IPS-20b (cell line): ENCODE measurements around the gene HOXB3.
A peak's percentile ranks its signal among the peaks of the same experiment; 100 is the strongest.

Experiments
- H3K27ac ChIP-seq: one replicate; pipeline ENCODE4 v1.5.1; 2013; ENCODE audit warnings: low read length
- H3K27me3 ChIP-seq: 2 replicates; pipeline ENCODE4 v1.6.1; 2013; ENCODE audit warnings: mild to moderate bottlenecking, low read length, inconsistent platforms; ENCODE audit not compliant: insufficient read depth
- H3K36me3 ChIP-seq: 2 replicates; pipeline ENCODE4 v1.6.1; 2013; ENCODE audit warnings: low read depth, mild to moderate bottlenecking, inconsistent platforms, low read length, moderate library complexity; ENCODE audit not compliant: insufficient read depth
- H3K4me1 ChIP-seq: 2 replicates; pipeline ENCODE4 v1.6.1; 2013; ENCODE audit warnings: mild to moderate bottlenecking, control low read depth, inconsistent platforms, low read length, moderate library complexity; ENCODE audit not compliant: insufficient read depth
- H3K4me3 ChIP-seq: 2 replicates; pipeline ENCODE4 v1.5.1; 2013; ENCODE audit warnings: mild to moderate bottlenecking, low read length, inconsistent platforms
- H3K9ac ChIP-seq: 2 replicates; pipeline ENCODE4 v1.6.1; 2013; ENCODE audit warnings: low read depth, mild to moderate bottlenecking, inconsistent platforms, low read length, moderate library complexity
- H3K9me3 ChIP-seq: 2 replicates; pipeline ENCODE4 v1.6.1; 2013; ENCODE audit warnings: mild to moderate bottlenecking, low read depth, low read length, inconsistent platforms; ENCODE audit not compliant: insufficient read depth

Gene HOXB3

DNA sequence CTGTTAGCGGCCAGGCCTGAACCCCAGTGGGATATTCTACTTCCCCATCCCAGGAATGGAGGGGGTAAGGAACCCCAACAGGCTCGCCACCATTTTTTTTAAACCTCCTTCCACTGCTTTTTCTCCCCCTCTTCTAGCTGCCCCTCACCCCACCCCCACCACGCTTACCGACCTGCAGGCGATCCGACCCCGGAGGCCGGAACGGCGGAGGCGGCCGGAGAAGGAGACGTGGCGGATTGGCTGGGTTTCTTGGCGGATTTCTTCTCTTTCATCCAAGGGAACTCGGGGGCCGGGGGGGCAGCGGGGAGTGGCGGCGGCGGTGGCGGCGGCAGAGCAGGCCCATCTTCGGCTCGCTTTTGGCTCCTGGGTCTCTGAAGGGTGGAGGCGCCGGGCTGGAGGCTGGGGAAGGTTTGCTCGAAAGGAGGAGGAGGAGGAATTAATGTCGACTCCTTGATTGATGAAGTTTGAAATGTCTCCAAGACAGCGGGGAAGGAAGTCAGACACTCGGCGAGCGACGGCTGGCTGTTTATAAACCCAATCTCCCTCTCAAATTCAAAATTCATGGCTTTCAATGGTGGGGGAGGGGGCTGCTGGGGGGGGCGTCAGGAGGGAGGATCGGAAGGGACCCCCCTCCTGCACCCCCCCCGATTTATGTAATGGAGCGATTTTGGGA is 45.6 kb downstream of the HOXB3 start:
- Histone ChIP-seq H3K36me3 (no peaks in the 10 kb centered on the region), H3K4me1 (peaks cover 18% of the 10 kb centered on the region), H3K27me3 (peaks cover 100% of the 10 kb centered on the region), H3K27ac (no peak overlapping the region), H3K4me3 (peak overlapping the region; percentile 20; the same call in 1 of the 2 replicates), H3K9ac (0 out of 2 replicates have a peak overlapping the region, but pooled peaks have one; percentile 0), H3K9me3 (peaks cover 2% of the 10 kb centered on the region; the same call in 1 of the 2 replicates)

DNA sequence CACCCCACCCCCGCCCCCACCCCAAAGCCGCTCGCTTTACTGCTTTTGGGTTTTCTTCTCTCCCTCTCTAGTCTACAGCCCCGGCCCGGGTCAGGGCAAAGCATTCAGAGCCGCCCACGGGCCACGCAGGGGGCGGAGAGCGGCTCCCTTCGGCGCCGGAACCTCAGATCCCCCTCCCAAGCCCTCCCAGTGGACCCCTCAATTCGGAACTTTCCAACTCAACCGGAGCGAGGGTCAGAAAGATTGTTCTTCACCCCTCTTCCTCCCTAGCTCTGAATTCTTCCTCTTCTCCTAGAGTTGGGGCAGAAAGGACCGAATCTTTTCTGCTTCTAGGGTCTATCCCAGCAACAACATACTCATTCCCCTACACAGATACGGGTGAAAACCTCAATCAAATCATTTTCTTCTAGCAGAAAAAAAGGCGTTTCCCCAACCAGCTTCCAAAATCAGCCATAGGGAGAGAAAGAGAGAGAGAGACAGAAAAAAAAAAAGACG is 46.1 kb downstream of the HOXB3 start:
- H3K9ac ChIP-seq: peak overlapping the region; percentile 0; the same call in 1 of the 2 replicates
- H3K36me3 ChIP-seq: no peaks in the 10 kb centered on the region
- H3K27ac ChIP-seq: no peak overlapping the region
- peaks cover 14% of the 10 kb centered on the region for H3K4me1 ChIP-seq
- H3K27me3 ChIP-seq: peaks cover 100% of the 10 kb centered on the region
- peak overlapping the region; percentile 14 for H3K4me3 ChIP-seq
- peaks cover 2% of the 10 kb centered on the region; the same call in 1 of the 2 replicates for H3K9me3 ChIP-seq

DNA sequence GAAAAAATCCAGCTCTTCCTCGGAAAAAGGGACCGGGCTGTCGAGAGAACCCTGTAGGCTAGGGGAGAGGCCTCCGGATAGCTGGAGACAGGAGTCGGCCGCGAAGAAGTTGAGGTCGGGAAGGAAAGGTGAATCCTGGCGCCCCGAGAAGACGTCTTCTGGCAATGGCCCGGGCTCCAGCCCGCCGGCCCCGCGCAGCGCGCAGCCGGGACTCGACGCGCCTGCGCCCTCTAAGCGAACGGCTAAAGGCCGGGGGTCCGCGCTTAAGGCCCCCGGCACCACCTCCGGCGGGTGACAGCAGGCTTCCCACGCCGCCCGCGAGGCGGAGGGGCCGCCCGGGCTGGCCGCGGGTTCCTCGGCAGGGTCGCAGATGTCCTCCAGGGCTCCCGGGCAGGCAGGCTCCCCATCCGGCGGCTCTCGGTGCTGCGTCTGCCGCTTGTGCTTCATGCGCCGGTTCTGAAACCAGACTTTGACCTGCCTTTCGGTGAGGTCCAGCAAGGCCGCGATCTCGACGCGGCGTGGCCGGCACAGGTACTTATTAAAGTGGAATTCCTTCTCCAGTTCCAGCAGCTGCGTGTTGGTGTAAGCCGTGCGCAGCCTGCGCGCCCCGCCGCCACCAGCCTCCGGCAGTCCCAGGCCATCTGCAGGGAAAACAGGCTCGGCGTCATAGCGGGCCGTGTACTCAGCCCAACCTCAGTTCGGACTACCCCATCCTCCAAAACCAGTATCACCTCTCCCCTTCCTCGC is 46.8 kb downstream of the HOXB3 start:
- no peak overlapping the region for H3K27ac ChIP-seq
- H3K9me3 ChIP-seq: peaks cover 2% of the 10 kb centered on the region; the same call in 1 of the 2 replicates
- H3K27me3 ChIP-seq: peaks cover 100% of the 10 kb centered on the region
- H3K4me1 ChIP-seq: peaks cover 9% of the 10 kb centered on the region
- H3K36me3 ChIP-seq: no peaks in the 10 kb centered on the region
- no peak overlapping the region for H3K9ac ChIP-seq
- peak overlapping the region; percentile 51 for H3K4me3 ChIP-seq

DNA sequence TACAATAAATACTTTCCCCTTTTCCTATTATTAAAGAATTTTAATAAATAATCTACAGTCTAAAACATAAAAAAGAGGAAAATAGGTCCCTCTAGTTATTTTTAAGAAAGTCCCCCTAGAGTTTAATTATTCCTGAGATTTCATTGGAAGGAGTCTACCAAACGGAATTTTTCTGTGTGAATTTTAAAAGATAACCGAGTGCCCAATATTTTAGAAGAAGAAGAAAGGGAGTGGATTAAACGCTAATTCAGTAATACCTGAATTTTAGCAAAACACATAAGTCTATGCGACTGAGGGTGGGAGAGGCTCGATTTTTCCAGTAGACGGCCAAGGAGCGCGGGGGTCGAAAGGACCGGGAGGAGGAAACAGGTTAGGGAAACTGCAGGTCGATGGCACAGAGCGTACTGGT is 47.3 kb downstream of the HOXB3 start:
- no peak overlapping the region for H3K27ac ChIP-seq
- no peaks in the 10 kb centered on the region for H3K36me3 ChIP-seq
- H3K4me3 ChIP-seq: peak overlapping the region; percentile 51
- H3K9me3 ChIP-seq: peaks cover 2% of the 10 kb centered on the region; the same call in 1 of the 2 replicates
- H3K9ac ChIP-seq: no peak overlapping the region
- peaks cover 100% of the 10 kb centered on the region for H3K27me3 ChIP-seq
- H3K4me1 ChIP-seq: peaks cover 9% of the 10 kb centered on the region

DNA sequence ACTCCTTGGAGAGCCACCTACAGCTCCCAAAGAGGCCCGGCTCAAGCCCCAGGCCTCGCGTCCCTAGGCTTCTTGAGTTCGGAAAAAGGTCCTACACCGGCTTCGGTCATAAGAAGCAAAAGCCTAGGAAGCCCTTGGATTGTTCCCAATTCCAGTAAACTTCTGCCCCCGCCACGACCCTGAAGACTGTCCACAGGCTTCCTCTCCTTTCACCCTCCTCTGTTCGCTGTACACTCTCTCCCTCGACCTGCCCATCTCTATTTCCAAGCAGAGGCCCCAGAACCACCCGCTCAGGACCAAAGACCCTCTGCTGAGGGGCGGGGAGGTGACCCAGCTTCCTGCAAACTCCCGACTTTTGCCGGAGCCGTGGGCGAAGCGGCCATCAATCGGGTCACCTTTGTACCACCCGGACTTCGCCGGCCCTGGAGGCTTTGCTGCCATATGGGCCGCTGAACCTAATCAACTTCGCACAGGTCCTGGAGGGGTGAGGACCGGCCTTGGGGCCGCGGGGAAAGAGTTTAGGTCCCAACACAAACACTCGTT is 47.9 kb downstream of the HOXB3 start:
- Histone ChIP-seq H3K9ac (no peak overlapping the region), H3K4me1 (peaks cover 6% of the 10 kb centered on the region), H3K27me3 (peaks cover 100% of the 10 kb centered on the region), H3K9me3 (peaks cover 2% of the 10 kb centered on the region; the same call in 1 of the 2 replicates), H3K27ac (no peak overlapping the region), H3K36me3 (no peaks in the 10 kb centered on the region), H3K4me3 (peak overlapping the region; percentile 51)

DNA sequence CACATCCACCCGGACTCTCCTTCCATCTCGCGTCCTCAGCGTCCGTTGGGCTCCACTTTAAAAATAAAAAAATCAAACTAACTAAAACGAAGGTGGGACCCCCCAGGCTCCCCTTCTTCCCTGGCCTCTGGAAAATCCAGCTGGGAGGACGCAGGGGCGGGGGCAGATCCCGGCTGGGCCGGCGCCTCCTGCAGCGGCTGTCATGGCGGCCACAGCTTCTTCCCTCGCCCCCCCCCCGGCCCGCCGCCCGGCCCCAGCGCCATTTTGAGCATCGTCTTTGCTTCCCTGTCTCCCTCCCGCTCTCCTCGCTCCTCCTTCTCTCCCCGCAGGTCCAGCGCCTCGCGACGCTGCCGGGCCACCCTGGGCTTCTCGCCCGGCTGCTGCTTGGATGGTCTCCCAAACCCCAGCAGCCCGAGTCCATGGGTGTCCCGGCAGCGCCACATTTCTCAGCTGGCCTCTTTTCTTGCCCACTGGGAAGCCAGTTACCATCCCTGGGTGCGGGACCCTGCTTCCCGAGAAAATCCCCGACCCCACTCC is 48.4 kb downstream of the HOXB3 start:
- Histone ChIP-seq H3K4me3 (peak overlapping the region; percentile 51), H3K27ac (no peak overlapping the region), H3K27me3 (peaks cover 100% of the 10 kb centered on the region)

DNA sequence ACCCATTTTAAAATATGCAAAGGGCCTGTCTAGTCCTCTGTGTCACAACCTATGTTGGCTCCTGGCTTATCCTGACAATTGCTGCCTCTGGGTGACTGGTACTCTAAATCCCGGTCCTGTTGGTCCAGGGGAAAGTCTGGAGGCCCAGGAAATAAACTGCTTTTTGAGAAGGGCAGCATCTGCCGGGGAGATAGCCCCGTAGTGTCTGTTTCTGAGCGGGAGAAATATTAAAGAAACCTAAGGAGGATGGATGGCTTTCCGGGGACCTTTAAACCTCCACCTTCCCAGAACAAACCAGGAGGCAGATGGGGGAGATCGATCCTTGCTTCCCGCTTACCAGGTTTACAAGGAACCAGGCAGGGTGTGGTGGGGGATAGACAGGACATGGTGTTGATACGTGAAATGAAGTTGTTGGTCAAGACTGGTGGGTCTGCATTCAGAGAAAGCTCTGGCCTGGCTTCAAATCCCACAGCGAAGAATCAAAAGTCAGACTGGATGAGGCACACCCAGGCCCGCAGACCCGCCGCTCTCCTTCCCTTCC is 48.9 kb downstream of the HOXB3 start:
- peaks cover 98% of the 10 kb centered on the region for H3K27me3 ChIP-seq
- H3K36me3 ChIP-seq: no peaks in the 10 kb centered on the region
- peak overlapping the region; percentile 51 for H3K4me3 ChIP-seq
- no peak overlapping the region for H3K9ac ChIP-seq
- no peak overlapping the region for H3K27ac ChIP-seq
- H3K9me3 ChIP-seq: peaks cover 2% of the 10 kb centered on the region; the same call in 1 of the 2 replicates
- H3K4me1 ChIP-seq: 0 out of 2 replicates have a peak, but pooled peaks cover 2% of the 10 kb centered on the region

More for the DNA sequence above, 48.4 kb downstream of the HOXB3 start:
- Histone ChIP-seq H3K9me3 (peaks cover 2% of the 10 kb centered on the region; the same call in 1 of the 2 replicates), H3K4me1 (0 out of 2 replicates have a peak, but pooled peaks cover 2% of the 10 kb centered on the region), H3K9ac (no peak overlapping the region), H3K36me3 (no peaks in the 10 kb centered on the region)

DNA sequence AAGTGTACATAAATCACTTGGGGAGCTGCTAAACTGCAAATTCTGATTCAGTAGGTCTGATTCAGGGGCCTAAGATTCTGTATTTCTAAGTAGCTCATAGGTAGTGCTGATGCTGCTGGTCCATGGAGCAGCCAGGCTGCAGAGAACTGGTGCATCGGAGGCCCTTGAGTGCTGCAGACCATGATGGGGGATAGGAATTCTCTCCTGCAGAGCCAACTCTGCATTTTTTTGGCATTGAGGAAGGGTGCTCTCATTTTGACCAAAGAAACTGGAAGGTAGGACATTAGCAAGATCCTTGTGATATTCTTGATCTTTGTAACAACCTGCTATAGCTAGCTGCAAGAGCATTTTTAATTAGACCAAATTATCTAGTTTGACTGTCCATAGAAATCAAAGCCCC is 49.8 kb downstream of the HOXB3 start:
- Histone ChIP-seq H3K27ac (no peak overlapping the region), H3K27me3 (peaks cover 94% of the 10 kb centered on the region), H3K36me3 (no peaks in the 10 kb centered on the region)

DNA sequence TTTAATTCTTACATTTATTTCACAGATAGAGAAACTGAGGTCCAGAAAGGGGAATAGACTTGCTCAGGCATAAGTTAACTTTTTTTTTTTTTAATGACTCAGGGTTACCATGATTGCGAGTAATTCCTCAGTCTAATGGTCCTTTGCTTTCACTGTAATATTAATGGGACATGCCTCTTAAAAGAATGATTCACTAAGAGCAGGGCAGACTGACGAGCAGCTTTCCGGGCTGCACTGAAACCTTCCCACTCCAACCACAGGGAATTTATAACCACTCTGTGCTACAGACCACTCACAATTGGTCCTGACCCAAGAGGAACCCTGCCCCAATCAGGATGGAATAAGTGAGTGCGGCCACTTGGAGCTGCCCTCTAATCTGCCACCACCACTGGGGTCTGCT is 50.9 kb downstream of the HOXB3 start:
- Histone ChIP-seq H3K27me3 (peaks cover 92% of the 10 kb centered on the region), H3K9ac (no peak overlapping the region), H3K9me3 (peaks cover 2% of the 10 kb centered on the region; the same call in 1 of the 2 replicates), H3K4me3 (no peak overlapping the region), H3K36me3 (no peaks in the 10 kb centered on the region), H3K27ac (no peak overlapping the region), H3K4me1 (0 out of 2 replicates have a peak, but pooled peaks cover 2% of the 10 kb centered on the region)

More for the DNA sequence above, 49.8 kb downstream of the HOXB3 start:
- Histone ChIP-seq H3K4me1 (0 out of 2 replicates have a peak, but pooled peaks cover 2% of the 10 kb centered on the region), H3K9me3 (peaks cover 2% of the 10 kb centered on the region; the same call in 1 of the 2 replicates), H3K9ac (no peak overlapping the region), H3K4me3 (no peak overlapping the region)

DNA sequence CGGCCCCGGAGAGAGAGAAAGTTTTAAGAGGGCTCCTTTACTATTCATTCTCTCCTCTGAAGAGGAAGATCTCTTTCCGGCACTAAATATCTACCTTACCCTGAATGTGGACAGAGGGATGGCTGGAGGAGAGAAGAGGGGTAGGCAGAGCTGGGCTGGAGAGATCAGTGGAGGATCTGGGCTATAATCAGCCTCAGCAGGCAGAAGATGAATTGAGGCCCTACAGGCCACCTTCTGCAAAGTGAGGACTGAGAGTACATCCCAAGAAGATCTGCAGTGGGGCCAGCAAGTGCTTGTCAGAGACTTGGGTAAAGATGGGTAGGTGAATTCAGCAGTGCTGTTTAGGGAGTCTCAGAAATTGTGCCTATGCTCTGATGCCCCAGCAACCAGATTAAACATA is 52.7 kb downstream of the HOXB3 start:
- Histone ChIP-seq H3K36me3 (no peaks in the 10 kb centered on the region), H3K4me3 (no peak overlapping the region), H3K27ac (no peak overlapping the region), H3K9me3 (peaks cover 2% of the 10 kb centered on the region; the same call in 1 of the 2 replicates), H3K9ac (no peak overlapping the region), H3K27me3 (peaks cover 92% of the 10 kb centered on the region), H3K4me1 (no peaks in the 10 kb centered on the region)
